Psoas muscle (tissue), 8 donors: ENCODE data around the gene UBQLNL. TPM values are rescaled to one million over a fixed set of nuclear protein-coding genes. Genes with fewer than 3 reads are reported as not detected.

Source experiments
- ATAC-seq, 4 donors: fragments of 200-7000 bp; cut with Tn5 transposase; one replicate each; pipeline ENCODE4 v1.9.1; 2020; ENCODE audit warnings: moderate library complexity in 3 of 4, mild to moderate bottlenecking in 2 of 4
- DNase-seq, 2 donors: peaks; one replicate each; pipeline ENCODE4 v3.0.0-alpha.2; 2020
- H3K27ac ChIP-seq: fragments of 200-600 bp; one replicate; pipeline ENCODE4 v1.8.0; 2022
- H3K27me3 ChIP-seq, 3 donors: fragments of 200-600 bp in 1 of 3; one replicate each; pipeline versions ENCODE4 v1.6.1 to v1.8.0; 2013 to 2022; ENCODE audit warnings: low read length in 2 of 3, mild to moderate bottlenecking in 2 of 3, moderate library complexity in 1 of 3; ENCODE audit not compliant: insufficient read depth in 3 of 3
- H3K36me3 ChIP-seq, 2 donors: fragments of 200-600 bp in 1 of 2; one replicate each; pipeline versions ENCODE4 v1.6.1 to v1.8.0; 2013 to 2022; ENCODE audit warnings: low read depth in 1 of 2, mild to moderate bottlenecking in 1 of 2, moderate library complexity in 1 of 2; ENCODE audit not compliant: insufficient read depth in 1 of 2
- H3K4me1 ChIP-seq: fragments of 200-600 bp; one replicate; pipeline ENCODE4 v1.8.0; 2022
- H3K4me3 ChIP-seq: fragments of 200-600 bp; one replicate; pipeline ENCODE4 v1.8.0; 2022; ENCODE audit warnings: mild to moderate bottlenecking
- H3K9me3 ChIP-seq: fragments of 200-600 bp; one replicate; pipeline ENCODE4 v1.8.0; 2022
- CTCF ChIP-seq: fragments of 200-600 bp; IDR thresholded peaks from one replicate; pipeline ENCODE4 v1.8.0; 2022; ENCODE audit warnings: antibody characterized with exemption
- WGBS, 3 donors: extraction: QIAGEN DNeasy Blood & Tissue Kit; methylation state at CpG; one replicate each; pipeline versions ENCODE4 v1.1.6 to v1.1.7; 2013; 5-methylcytosine and 5-hydroxymethylcytosine counted together
- intact Hi-C, 2 donors: fragments of 100-400 bp; cut with DNase I; formaldehyde crosslinking; loops; one replicate each; pipeline versions ENCODE4 v1.11.0 to v1.14.2; 2022
- long read RNA-seq, 2 donors: library from polyadenylated mRNA; unstranded; transcript quantifications; one replicate each; pipeline ENCODE4 v2.0.0, GENCODE V29; 2021
- polyA plus RNA-seq, 3 donors: library from polyadenylated mRNA; stranded (reverse); fragments of 200-250 nt; gene quantifications; one replicate each; pipeline ENCODE4 v1.2.3, GENCODE V29; 2013
- total RNA-seq, 4 donors: library from RNA; stranded (reverse); fragmentation: NEBNext Ultra II Directional in 2 of 4; extraction: Animal tissue kit (Norgen Biotek cat#: 25700) in 2 of 4; gene quantifications; one replicate each; pipeline versions ENCODE4 v1.2.1 to v1.2.4, GENCODE V29; 2021 to 2023
- donor health status: healthy with polysubstance abuse.
- donor health status: DM: no; HTN: no; CAD: no; lungs with moderate emphysema.
- donor health status: Bipolar disorder and iron deficiency.
- donor health status: healthy.
- donor health status: DM: yes; HTN: yes; CAD: no.
- donor health status: DM: no; HTN: no; CAD: no.
- donor health status: DM: no; HTN: no; CAD: no.
- donor health status: DM: yes; HTN: yes; CAD: no.

The UBQLNL gene
- total RNA-seq (not detected), polyA plus RNA-seq (under 1 TPM in 2 of 3 donors, not detected in 1; 0.01 to 0.04 TPM)
- long read RNA-seq, donor 1, result 0 reads
- long read RNA-seq, donor 2, result 0 reads

GRCh38 chr11:5516599-5516998, at the start of gene UBQLNL:
Gene UBQLNL (minus strand): TSS chr11:5516699. CDS start chr11:5516441, 258 bp downstream.
- 83 to 89% (median 85%) methylated on average over 2 of the region's 2 CpGs for WGBS, 3 donors
- ATAC-seq, result no peak
- H3K4me3 ChIP-seq, result no peak within 1 kb of the TSS

GRCh38 chr11:5564259-5565019, 47.9 kb upstream of the UBQLNL start:
- Histone ChIP-seq H3K27ac (no peak overlapping the region), H3K4me1 (no peaks in the 10 kb centered on the region), H3K27me3 (no peaks in the 10 kb centered on the region), H3K9me3 (no peaks in the 10 kb centered on the region), H3K36me3 (no peaks in the 10 kb centered on the region), H3K4me3 (no peak overlapping the region)
- 70 to 76% (median 76%) methylated on average over 1 of the region's 1 CpG for WGBS, 3 donors
- intact Hi-C loops, result no loop called here
- ATAC-seq (no peak), DNase-seq (no peak)
- no peak for TF ChIP-seq CTCF

More at GRCh38 chr11:5516599-5516998, at the start of gene UBQLNL:
- no peak for TF ChIP-seq CTCF
- no peak within 1 kb of the TSS for H3K27ac ChIP-seq
- intact Hi-C loops, result no loop called here
- no peaks in the 10 kb centered on the region for H3K4me1 ChIP-seq
- no peaks in the 10 kb centered on the region for H3K9me3 ChIP-seq
- DNase-seq, result no peak
- H3K36me3 ChIP-seq, result no peaks in the 10 kb centered on the region
- no peaks in the 10 kb centered on the region for H3K27me3 ChIP-seq

GRCh38 chr11:5557751-5558150, 41.3 kb upstream of the UBQLNL start:
- H3K4me1 ChIP-seq, result no peaks in the 10 kb centered on the region
- no peaks in the 10 kb centered on the region for H3K36me3 ChIP-seq
- no peaks in the 10 kb centered on the region for H3K27me3 ChIP-seq
- no peak overlapping the region for H3K27ac ChIP-seq
- no peak for DNase-seq
- ATAC-seq, result no peak
- 32 to 62% (median 57%) methylated on average over 3 of the region's 3 CpGs for WGBS, 3 donors
- intact Hi-C loops, result no loop called here
- no peaks in the 10 kb centered on the region for H3K9me3 ChIP-seq
- TF ChIP-seq CTCF, result no peak
- no peak overlapping the region for H3K4me3 ChIP-seq

GRCh38 chr11:5556596-5557188, 40.2 kb upstream of the UBQLNL start:
- Histone ChIP-seq H3K36me3 (no peaks in the 10 kb centered on the region), H3K4me3 (no peak overlapping the region), H3K4me1 (no peaks in the 10 kb centered on the region), H3K27me3 (peaks cover 0 to 3% (median 0%) of the 10 kb centered on the region in 3 donors), H3K27ac (no peak overlapping the region), H3K9me3 (no peaks in the 10 kb centered on the region)
- ATAC-seq (no peak), DNase-seq (no peak)
- 33 to 38% (median 37%) methylated on average over 3 of the region's 3 CpGs for WGBS, 3 donors
- TF ChIP-seq CTCF, result no peak
- intact Hi-C loops, result no loop called here
